ENCODE measurements around the gene TARS2.

Gene TARS2

DNA sequence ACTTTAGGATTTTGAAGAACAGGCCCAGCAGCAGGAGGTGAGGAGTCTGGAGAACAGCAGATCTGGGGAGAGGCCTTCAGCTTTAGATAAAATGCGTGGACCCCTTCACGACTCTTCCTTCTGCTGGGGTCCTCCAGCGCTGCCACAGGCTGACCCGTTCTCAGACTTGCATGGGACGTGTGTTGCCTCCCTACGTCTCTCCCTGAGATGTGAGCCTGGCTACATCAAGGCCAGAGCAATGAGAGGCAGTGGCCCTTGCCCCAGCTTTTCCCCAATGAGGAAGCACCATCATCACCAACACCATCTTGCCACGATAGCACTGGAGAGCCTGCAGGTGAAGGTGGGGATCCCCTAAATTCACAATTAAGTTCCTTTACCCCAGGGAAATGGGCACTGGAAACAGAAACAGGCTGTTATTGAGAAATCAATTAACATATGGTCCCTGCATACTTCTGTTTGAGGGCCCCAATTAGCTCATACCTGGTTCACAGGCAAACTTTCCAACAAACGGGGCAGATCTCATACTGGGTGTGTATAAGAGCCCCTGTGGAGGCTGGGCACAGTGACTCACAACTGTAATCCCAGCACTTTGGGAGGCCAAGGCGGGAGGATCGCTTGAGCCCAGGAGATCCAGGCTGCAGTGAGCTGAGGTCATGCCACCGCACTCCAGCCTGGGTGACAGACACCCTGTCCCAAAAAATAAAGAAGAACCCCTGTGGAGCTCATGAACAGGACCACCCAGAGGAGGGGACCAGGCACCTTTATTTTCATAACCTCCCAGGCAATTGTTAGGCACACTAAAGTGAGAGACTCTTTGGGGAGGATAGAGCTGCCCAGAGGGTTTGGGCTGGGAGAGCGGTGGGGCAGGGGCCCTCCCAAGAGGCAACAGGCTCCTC is 49.9 kb downstream of the TARS2 start:
- Histone ChIP-seq H3K4me3 (ENCODE audit: insufficient read depth, low read depth, low read length) (no peak overlapping the region), H3K27me3 (ENCODE audit: control insufficient read depth, insufficient read depth, low read length, poor library complexity, severe bottlenecking) (no peaks in the 10 kb centered on the region), H3K27ac (ENCODE audit: insufficient read depth, low read depth, low read length, poor library complexity, severe bottlenecking) (no peak overlapping the region), H3K4me1 (ENCODE audit: control insufficient read depth, insufficient read depth, low read length) (peaks cover 4% of the 10 kb centered on the region), H3K36me3 (ENCODE audit: control insufficient read depth, insufficient read depth, low read length) (no peaks in the 10 kb centered on the region), H3K9me3 (ENCODE audit: control insufficient read depth, low read length) (no peaks in the 10 kb centered on the region)
- WGBS, 2 experiments, result 92 to 93% methylated on average over 12 of the region's 12 CpGs

GRCh38 chr1:150537732-150538684 is 50.8 kb downstream of the TARS2 start:
- no peaks in the 10 kb centered on the region for H3K9me3 ChIP-seq (ENCODE audit: control insufficient read depth, low read length)
- H3K4me1 ChIP-seq (ENCODE audit: control insufficient read depth, insufficient read depth, low read length), result peaks cover 4% of the 10 kb centered on the region
- H3K27me3 ChIP-seq (ENCODE audit: control insufficient read depth, insufficient read depth, low read length, poor library complexity, severe bottlenecking), result no peaks in the 10 kb centered on the region
- WGBS, 2 experiments, result 73 to 77% methylated on average over 17 of the region's 17 CpGs
- no peaks in the 10 kb centered on the region for H3K36me3 ChIP-seq (ENCODE audit: control insufficient read depth, insufficient read depth, low read length)
- no peak overlapping the region for H3K4me3 ChIP-seq (ENCODE audit: insufficient read depth, low read depth, low read length)
- no peak overlapping the region for H3K27ac ChIP-seq (ENCODE audit: insufficient read depth, low read depth, low read length, poor library complexity, severe bottlenecking)

DNA sequence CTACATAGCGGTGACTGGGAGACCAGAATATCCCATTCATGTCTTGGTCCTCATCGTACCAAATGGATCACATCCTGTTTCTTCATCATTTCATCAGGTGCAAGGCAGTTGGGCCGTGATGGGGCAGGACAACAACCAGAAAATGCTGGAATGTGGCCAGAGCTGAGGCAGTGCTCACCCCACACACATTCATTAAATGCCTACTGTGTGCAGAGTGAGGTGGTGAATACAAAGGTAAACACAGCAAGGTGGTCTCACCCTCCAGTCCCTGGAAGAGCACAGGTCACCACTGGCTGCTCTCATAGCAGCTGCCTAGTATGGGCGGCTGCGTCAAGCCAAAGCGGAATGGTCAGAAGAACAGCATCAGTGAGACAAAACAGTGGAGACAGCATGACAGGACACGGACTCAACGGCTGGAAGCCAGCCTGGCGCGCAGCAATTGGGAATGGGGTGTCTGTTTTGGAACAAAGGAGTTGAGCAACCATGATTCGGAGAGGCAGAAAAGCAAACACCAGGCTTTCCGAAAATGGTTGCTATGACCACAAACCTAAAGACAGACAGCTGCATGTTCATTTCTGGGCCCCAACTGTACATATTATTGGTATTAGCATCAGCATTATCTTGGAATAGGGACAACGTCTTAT is 56.4 kb downstream of the TARS2 start:
- Histone ChIP-seq H3K36me3 (ENCODE audit: control insufficient read depth, insufficient read depth, low read length) (no peaks in the 10 kb centered on the region), H3K27ac (ENCODE audit: insufficient read depth, low read depth, low read length, poor library complexity, severe bottlenecking) (no peak overlapping the region), H3K4me1 (ENCODE audit: control insufficient read depth, insufficient read depth, low read length) (no peaks in the 10 kb centered on the region), H3K9me3 (ENCODE audit: control insufficient read depth, low read length) (no peaks in the 10 kb centered on the region), H3K4me3 (ENCODE audit: insufficient read depth, low read depth, low read length) (no peak overlapping the region), H3K27me3 (ENCODE audit: control insufficient read depth, insufficient read depth, low read length, poor library complexity, severe bottlenecking) (peaks cover 12% of the 10 kb centered on the region)
- 94% methylated on average over 12 to 13 of the region's 13 CpGs for WGBS, 2 experiments

GRCh38 chr1:150544204-150544603 is 57.0 kb downstream of the TARS2 start:
- H3K4me1 ChIP-seq (ENCODE audit: control insufficient read depth, insufficient read depth, low read length), result no peaks in the 10 kb centered on the region
- WGBS, 2 experiments, result 100% methylated on average over 1 to 2 of the region's 3 CpGs
- H3K4me3 ChIP-seq (ENCODE audit: insufficient read depth, low read depth, low read length), result no peak overlapping the region
- H3K27ac ChIP-seq (ENCODE audit: insufficient read depth, low read depth, low read length, poor library complexity, severe bottlenecking), result no peak overlapping the region
- H3K27me3 ChIP-seq (ENCODE audit: control insufficient read depth, insufficient read depth, low read length, poor library complexity, severe bottlenecking), result peaks cover 18% of the 10 kb centered on the region
- no peaks in the 10 kb centered on the region for H3K36me3 ChIP-seq (ENCODE audit: control insufficient read depth, insufficient read depth, low read length)
- H3K9me3 ChIP-seq (ENCODE audit: control insufficient read depth, low read length), result no peaks in the 10 kb centered on the region

DNA sequence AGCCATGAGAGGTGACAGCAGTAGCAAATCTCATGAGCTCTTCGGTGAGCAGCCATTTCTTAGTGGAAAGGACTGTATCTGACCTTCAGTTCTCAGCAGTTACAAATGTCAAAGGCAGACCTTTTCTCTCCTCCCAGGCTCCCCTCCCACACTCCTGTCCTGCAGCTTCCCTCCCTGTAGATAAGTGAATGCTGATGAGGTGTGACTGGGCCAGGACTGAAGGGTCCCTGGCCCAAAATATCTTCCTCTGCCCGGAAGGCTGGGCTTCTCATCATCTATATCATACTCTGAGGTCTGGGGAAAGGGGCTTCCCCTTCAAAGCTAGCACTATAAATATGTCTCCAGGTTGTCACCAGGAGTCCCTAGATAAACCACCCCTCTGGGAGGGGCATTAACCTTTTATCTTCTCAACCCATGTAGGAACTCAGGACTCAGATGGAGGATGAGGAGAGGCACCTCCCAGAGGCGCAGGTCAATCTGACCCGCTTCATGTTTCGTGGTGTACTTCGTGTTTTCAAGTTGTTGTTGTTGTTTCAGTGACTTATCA is 58.3 kb downstream of the TARS2 start:
- 90 to 93% methylated on average over 3 to 5 of the region's 6 CpGs for WGBS, 2 experiments
- no peak overlapping the region for H3K4me3 ChIP-seq (ENCODE audit: insufficient read depth, low read depth, low read length)
- peaks cover 32% of the 10 kb centered on the region for H3K27me3 ChIP-seq (ENCODE audit: control insufficient read depth, insufficient read depth, low read length, poor library complexity, severe bottlenecking)
- no peaks in the 10 kb centered on the region for H3K9me3 ChIP-seq (ENCODE audit: control insufficient read depth, low read length)
- no peaks in the 10 kb centered on the region for H3K4me1 ChIP-seq (ENCODE audit: control insufficient read depth, insufficient read depth, low read length)
- no peaks in the 10 kb centered on the region for H3K36me3 ChIP-seq (ENCODE audit: control insufficient read depth, insufficient read depth, low read length)
- no peak overlapping the region for H3K27ac ChIP-seq (ENCODE audit: insufficient read depth, low read depth, low read length, poor library complexity, severe bottlenecking)

GRCh38 chr1:150546294-150546937 is 59.2 kb downstream of the TARS2 start:
- Histone ChIP-seq H3K9me3 (ENCODE audit: control insufficient read depth, low read length) (no peaks in the 10 kb centered on the region), H3K4me1 (ENCODE audit: control insufficient read depth, insufficient read depth, low read length) (no peaks in the 10 kb centered on the region), H3K36me3 (ENCODE audit: control insufficient read depth, insufficient read depth, low read length) (no peaks in the 10 kb centered on the region), H3K27me3 (ENCODE audit: control insufficient read depth, insufficient read depth, low read length, poor library complexity, severe bottlenecking) (peaks cover 39% of the 10 kb centered on the region), H3K27ac (ENCODE audit: insufficient read depth, low read depth, low read length, poor library complexity, severe bottlenecking) (no peak overlapping the region), H3K4me3 (ENCODE audit: insufficient read depth, low read depth, low read length) (no peak overlapping the region)
- WGBS, 2 experiments, result 94% methylated on average over 16 of the region's 16 CpGs

DNA sequence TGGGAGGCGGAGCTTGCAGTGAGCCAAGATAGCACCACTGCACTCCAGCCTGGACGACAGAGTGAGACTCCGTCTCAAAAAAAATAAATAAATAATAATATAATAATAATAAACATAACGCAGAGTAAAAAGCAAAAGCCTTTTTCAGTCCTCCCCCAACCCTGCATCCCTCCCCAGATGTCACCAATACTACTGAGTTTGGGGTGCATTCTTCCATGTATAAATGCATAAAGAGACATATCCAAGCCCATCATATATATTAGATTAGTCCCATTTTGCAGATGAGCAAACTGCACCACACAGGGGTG is 61.1 kb downstream of the TARS2 start:
- H3K27ac ChIP-seq (ENCODE audit: insufficient read depth, low read depth, low read length, poor library complexity, severe bottlenecking), result no peak overlapping the region
- WGBS, 2 experiments, result 80 to 100% methylated on average over 1 to 2 of the region's 4 CpGs

GRCh38 chr1:150548632-150549495 is 61.6 kb downstream of the TARS2 start, which contains the start of gene ADAMTSL4:
ADAMTSL4 (plus strand) TSS chr1:150549408; CDS start chr1:150552289, 2,881 bp downstream.
- Histone ChIP-seq H3K27ac (ENCODE audit: insufficient read depth, low read depth, low read length, poor library complexity, severe bottlenecking) (no peak within 1 kb of the TSS), H3K9me3 (ENCODE audit: control insufficient read depth, low read length) (no peaks in the 10 kb centered on the region), H3K36me3 (ENCODE audit: control insufficient read depth, insufficient read depth, low read length) (no peaks in the 10 kb centered on the region), H3K27me3 (ENCODE audit: control insufficient read depth, insufficient read depth, low read length, poor library complexity, severe bottlenecking) (peaks cover 39% of the 10 kb centered on the region), H3K4me3 (ENCODE audit: insufficient read depth, low read depth, low read length) (peak within 1 kb of the TSS; percentile 41), H3K4me1 (ENCODE audit: control insufficient read depth, insufficient read depth, low read length) (peaks cover 7% of the 10 kb centered on the region)
- WGBS, 2 experiments, result 1 to 2% methylated on average over 91 of the region's 91 CpGs

More for the DNA sequence above, 61.1 kb downstream of the TARS2 start:
- H3K4me1 ChIP-seq (ENCODE audit: control insufficient read depth, insufficient read depth, low read length), result peaks cover 7% of the 10 kb centered on the region
- peak overlapping the region; percentile 41 for H3K4me3 ChIP-seq (ENCODE audit: insufficient read depth, low read depth, low read length)
- H3K36me3 ChIP-seq (ENCODE audit: control insufficient read depth, insufficient read depth, low read length), result no peaks in the 10 kb centered on the region
- H3K27me3 ChIP-seq (ENCODE audit: control insufficient read depth, insufficient read depth, low read length, poor library complexity, severe bottlenecking), result peaks cover 39% of the 10 kb centered on the region
- no peaks in the 10 kb centered on the region for H3K9me3 ChIP-seq (ENCODE audit: control insufficient read depth, low read length)
